GM23338 (cell line): ENCODE data around the gene CAD. TPM values are rescaled to one million over a fixed set of nuclear protein-coding genes. Genes with fewer than 3 reads are reported as not detected.
A peak's percentile ranks its signal among the peaks of the same experiment; 100 is the strongest.

Experiments used
- ATAC-seq: fragments of 200-7000 bp; cut with Tn5 transposase; 3 replicates; pipeline ENCODE4 v1.9.1; 2020
- DNase-seq: peaks from one replicate; pipeline ENCODE4 v3.0.0-alpha.2; 2015; ENCODE audit warnings: low spot score
- H2AFZ ChIP-seq: fragments of 200-600 bp; sonication (generic); 2 replicates; pipeline ENCODE4 v1.8.0; 2016; ENCODE audit warnings: antibody characterized with exemption, mild to moderate bottlenecking, moderate library complexity
- H3F3A ChIP-seq: fragments of 200-600 bp; sonication (generic); replicated peaks from 2 replicates; pipeline ENCODE4 v1.8.0; 2017; ENCODE audit warnings: antibody characterized with exemption, mixed run types, low read depth
- H3K27ac ChIP-seq: fragments of 200-600 bp; sonication (generic); 2 replicates; pipeline ENCODE4 v1.6.1; 2016; ENCODE audit warnings: low read depth
- H3K27me3 ChIP-seq: fragments of 200-600 bp; sonication (generic); 2 replicates; pipeline ENCODE4 v1.8.0; 2016; ENCODE audit warnings: mild to moderate bottlenecking, mixed run types, moderate library complexity; ENCODE audit not compliant: insufficient read depth
- H3K36me3 ChIP-seq: fragments of 200-600 bp; sonication (generic); 2 replicates; pipeline ENCODE4 v1.8.0; 2016; ENCODE audit warnings: mild to moderate bottlenecking; ENCODE audit not compliant: insufficient read depth
- H3K4me1 ChIP-seq: fragments of 200-600 bp; sonication (generic); 2 replicates; pipeline ENCODE4 v1.8.0; 2016; ENCODE audit warnings: mild to moderate bottlenecking, moderate library complexity; ENCODE audit not compliant: insufficient read depth
- H3K4me2 ChIP-seq: fragments of 200-600 bp; sonication (generic); 2 replicates; pipeline ENCODE4 v1.7.1; 2017; ENCODE audit warnings: mixed run types
- H3K4me3 ChIP-seq: fragments of 200-600 bp; sonication (generic); 2 replicates; pipeline ENCODE4 v1.6.1; 2016; ENCODE audit warnings: mixed run types
- H3K79me2 ChIP-seq: fragments of 200-600 bp; sonication (generic); replicated peaks from 2 replicates; pipeline ENCODE4 v1.8.0; 2017; ENCODE audit warnings: mild to moderate bottlenecking; ENCODE audit not compliant: insufficient read depth
- H3K9me2 ChIP-seq: fragments of 200-600 bp; sonication (generic); 2 replicates; pipeline ENCODE4 v1.8.0; 2017; ENCODE audit not compliant: insufficient read depth
- H4K20me1 ChIP-seq: fragments of 200-600 bp; sonication (generic); replicated peaks from 2 replicates; pipeline ENCODE4 v1.8.0; 2017; ENCODE audit warnings: mild to moderate bottlenecking; ENCODE audit not compliant: insufficient read depth
- H3K27ac Mint-ChIP-seq: 2 replicates; pipeline ENCODE4 v1.8.0; 2020; ENCODE audit warnings: inconsistent platforms, mild to moderate bottlenecking, moderate library complexity, mixed read lengths
- H3K27me3 Mint-ChIP-seq: 3 replicates; pipeline ENCODE4 v1.8.0; 2022; ENCODE audit warnings: low read depth, mild to moderate bottlenecking, moderate library complexity, mixed read lengths, inconsistent platforms; ENCODE audit not compliant: insufficient read depth, poor library complexity
- H3K36me3 Mint-ChIP-seq: 3 replicates; pipeline ENCODE4 v1.8.0; 2021; ENCODE audit warnings: low read depth, mild to moderate bottlenecking, inconsistent platforms, moderate library complexity, mixed read lengths
- H3K4me1 Mint-ChIP-seq: 3 replicates; pipeline ENCODE4 v1.8.0; 2020; ENCODE audit warnings: mild to moderate bottlenecking, inconsistent platforms, mixed read lengths
- H3K4me3 Mint-ChIP-seq: 3 replicates; pipeline ENCODE4 v1.8.0; 2021; ENCODE audit warnings: moderate library complexity, mild to moderate bottlenecking, inconsistent platforms, mixed read lengths
- H3K9me3 Mint-ChIP-seq: 3 replicates; pipeline ENCODE4 v1.8.0; 2020; ENCODE audit warnings: moderate library complexity, mild to moderate bottlenecking, inconsistent platforms, mixed read lengths
- CREB1 ChIP-seq: fragments of 250-450 bp; sonication (Bioruptor Pico); IDR thresholded peaks from 2 replicates; pipeline ENCODE4 v1.5.0; 2020; ENCODE audit warnings: low read depth, mild to moderate bottlenecking, moderate library complexity
- EZH2phosphoT487 ChIP-seq: fragments of 200-600 bp; sonication (generic); IDR thresholded peaks from one replicate; pipeline ENCODE4 v1.8.1; 2018; ENCODE audit warnings: antibody characterized with exemption; ENCODE audit not compliant: unreplicated experiment
- JUNB ChIP-seq: IDR thresholded peaks from one replicate; pipeline ENCODE4 v1.6.1; 2016; ENCODE audit warnings: antibody characterized with exemption; ENCODE audit not compliant: unreplicated experiment
- REST ChIP-seq: IDR thresholded peaks from one replicate; pipeline ENCODE4 v1.6.1; 2018; ENCODE audit warnings: antibody characterized with exemption; ENCODE audit not compliant: unreplicated experiment
- ZNF114 ChIP-seq: fragments of 250-450 bp; sonication (Bioruptor Pico); IDR thresholded peaks from 2 replicates; pipeline ENCODE4 v1.5.0; 2020; ENCODE audit warnings: mild to moderate bottlenecking, moderate library complexity
- ZNF331 ChIP-seq: fragments of 250-450 bp; sonication (Bioruptor Pico); IDR thresholded peaks from 2 replicates; pipeline ENCODE4 v1.5.0; 2020; ENCODE audit warnings: low read depth, mild to moderate bottlenecking, moderate library complexity
- polyA plus RNA-seq: library from polyadenylated mRNA; unstranded; fragments of >200 nt; fragmentation: Nextera tagmentation; extraction: Ambion mirVana; gene quantifications from 2 replicates; pipeline ENCODE4 v1.2.1, GENCODE V29; 2016
- total RNA-seq: library from RNA; depleted of rRNA; stranded (reverse); fragments of >200 nt; shearing (Covaris generic); gene quantifications from 2 replicates; pipeline ENCODE4 v1.2.3, GENCODE V29; 2014
- TF ChIP-seq, protein P1 (sequence below), 2 experiments: fragments of 200-600 bp in 1 of 2; sonication (generic) in 1 of 2; conservative IDR thresholded peaks; 2 replicates each; pipeline versions ENCODE4 v1.5.1 to v1.6.1; 2016 to 2017; ENCODE audit warnings: antibody characterized with exemption in 2 of 2, low read depth in 2 of 2, mild to moderate bottlenecking in 2 of 2, moderate library complexity in 1 of 2
- TF ChIP-seq, protein P2 (sequence below): IDR thresholded peaks from 2 replicates; pipeline ENCODE4 v1.6.1; 2016; ENCODE audit warnings: antibody characterized with exemption

CAD gene
- total and polyA plus RNA-seq, 2 experiments from 2014 or later = 38.1 to 147 TPM

- TF ChIP-seq REST (no peak), CREB1 (no peak), ZNF331 (CRISPR knock-in tag) (no peak), JUNB (no peak), EZH2phosphoT487 (no peak)
- TF ChIP-seq, protein P1, sequence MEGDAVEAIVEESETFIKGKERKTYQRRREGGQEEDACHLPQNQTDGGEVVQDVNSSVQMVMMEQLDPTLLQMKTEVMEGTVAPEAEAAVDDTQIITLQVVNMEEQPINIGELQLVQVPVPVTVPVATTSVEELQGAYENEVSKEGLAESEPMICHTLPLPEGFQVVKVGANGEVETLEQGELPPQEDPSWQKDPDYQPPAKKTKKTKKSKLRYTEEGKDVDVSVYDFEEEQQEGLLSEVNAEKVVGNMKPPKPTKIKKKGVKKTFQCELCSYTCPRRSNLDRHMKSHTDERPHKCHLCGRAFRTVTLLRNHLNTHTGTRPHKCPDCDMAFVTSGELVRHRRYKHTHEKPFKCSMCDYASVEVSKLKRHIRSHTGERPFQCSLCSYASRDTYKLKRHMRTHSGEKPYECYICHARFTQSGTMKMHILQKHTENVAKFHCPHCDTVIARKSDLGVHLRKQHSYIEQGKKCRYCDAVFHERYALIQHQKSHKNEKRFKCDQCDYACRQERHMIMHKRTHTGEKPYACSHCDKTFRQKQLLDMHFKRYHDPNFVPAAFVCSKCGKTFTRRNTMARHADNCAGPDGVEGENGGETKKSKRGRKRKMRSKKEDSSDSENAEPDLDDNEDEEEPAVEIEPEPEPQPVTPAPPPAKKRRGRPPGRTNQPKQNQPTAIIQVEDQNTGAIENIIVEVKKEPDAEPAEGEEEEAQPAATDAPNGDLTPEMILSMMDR (conservative IDR thresholded peaks at IDR 0.05; ENCODE audit: low read depth in 2 of 2) = no peak
- TF ChIP-seq, protein P2, sequence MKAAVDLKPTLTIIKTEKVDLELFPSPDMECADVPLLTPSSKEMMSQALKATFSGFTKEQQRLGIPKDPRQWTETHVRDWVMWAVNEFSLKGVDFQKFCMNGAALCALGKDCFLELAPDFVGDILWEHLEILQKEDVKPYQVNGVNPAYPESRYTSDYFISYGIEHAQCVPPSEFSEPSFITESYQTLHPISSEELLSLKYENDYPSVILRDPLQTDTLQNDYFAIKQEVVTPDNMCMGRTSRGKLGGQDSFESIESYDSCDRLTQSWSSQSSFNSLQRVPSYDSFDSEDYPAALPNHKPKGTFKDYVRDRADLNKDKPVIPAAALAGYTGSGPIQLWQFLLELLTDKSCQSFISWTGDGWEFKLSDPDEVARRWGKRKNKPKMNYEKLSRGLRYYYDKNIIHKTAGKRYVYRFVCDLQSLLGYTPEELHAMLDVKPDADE = no peak
These were observed 40.9 kb downstream of the CAD start (continued) for GRCh38 chr2:27258051-27258450.

DNA sequence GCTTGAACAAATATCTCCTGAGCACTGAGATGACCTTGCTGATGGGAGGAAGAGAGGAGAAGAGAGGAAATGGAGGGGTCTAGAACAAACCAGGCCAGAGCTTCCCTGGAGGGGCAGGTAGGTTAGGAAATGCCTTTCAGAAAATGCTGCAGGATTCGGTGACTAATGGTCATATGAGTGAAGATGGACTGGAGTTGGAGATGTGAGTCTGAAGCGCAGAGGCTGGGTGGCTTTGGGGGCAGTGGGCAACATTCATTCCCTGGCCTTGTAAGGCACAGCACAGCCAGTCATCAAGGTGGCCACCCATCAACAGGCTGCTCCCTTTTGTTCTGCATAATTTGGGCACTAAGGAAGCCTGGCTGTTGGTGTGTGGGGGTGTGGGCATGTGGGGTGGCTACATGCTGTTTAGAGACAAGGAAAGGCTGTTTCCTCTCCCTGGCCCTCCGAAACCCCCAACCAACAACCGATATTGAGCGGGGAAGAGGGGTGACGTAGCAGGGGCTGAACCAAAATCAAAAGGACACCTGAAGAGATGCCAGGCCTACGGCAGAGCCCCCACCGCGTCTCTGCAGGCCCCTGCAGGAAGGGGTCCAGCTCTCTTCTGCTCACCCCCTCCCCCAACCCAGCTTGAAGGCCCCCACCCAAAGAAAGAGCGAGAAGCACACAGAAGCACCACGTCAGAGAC, 44.2 kb downstream of the CAD start:
- H3K27ac ChIP-seq = no peak overlapping the region
- no peaks in the 10 kb centered on the region for H3K9me2 ChIP-seq
- TF ChIP-seq ZNF114 (CRISPR knock-in tag) = no peak
- no peak for TF ChIP-seq REST
- TF ChIP-seq EZH2phosphoT487 = no peak
- no peak for TF ChIP-seq ZNF331 (CRISPR knock-in tag)
- peak overlapping the region; percentile 82 for H3K4me3 ChIP-seq
- no peaks in the 10 kb centered on the region for H3K36me3 ChIP-seq
- H4K20me1 ChIP-seq = no peaks in the 10 kb centered on the region; the same call in 1 of the 2 replicates
- Mint-ChIP-seq H3K9me3 (no peaks in the 10 kb centered on the region), H3K36me3 (no peaks in the 10 kb centered on the region; the same call in 2 of the 3 replicates), H3K27ac (no peak overlapping the region; the same call in 1 of the 2 replicates), H3K27me3 (peaks cover 47% of the 10 kb centered on the region), H3K4me3 (peak overlapping the region; percentile 82), H3K4me1 (peaks cover 23% of the 10 kb centered on the region)
- H3F3A ChIP-seq = 0 out of 2 replicates have a peak, but pooled peaks cover 9% of the 10 kb centered on the region
- no peak for ATAC-seq
- peaks cover 67% of the 10 kb centered on the region for H3K27me3 ChIP-seq
- no peaks in the 10 kb centered on the region for H3K79me2 ChIP-seq
- peak overlapping the region; percentile 32; the same call in 1 of the 2 replicates for H2AFZ ChIP-seq
- H3K4me1 ChIP-seq = peaks cover 17% of the 10 kb centered on the region
- peak overlapping the region; percentile 98 for H3K4me2 ChIP-seq
- DNase-seq = no peak
